ENCODE data around the gene KIF26A.

KIF26A gene

DNA sequence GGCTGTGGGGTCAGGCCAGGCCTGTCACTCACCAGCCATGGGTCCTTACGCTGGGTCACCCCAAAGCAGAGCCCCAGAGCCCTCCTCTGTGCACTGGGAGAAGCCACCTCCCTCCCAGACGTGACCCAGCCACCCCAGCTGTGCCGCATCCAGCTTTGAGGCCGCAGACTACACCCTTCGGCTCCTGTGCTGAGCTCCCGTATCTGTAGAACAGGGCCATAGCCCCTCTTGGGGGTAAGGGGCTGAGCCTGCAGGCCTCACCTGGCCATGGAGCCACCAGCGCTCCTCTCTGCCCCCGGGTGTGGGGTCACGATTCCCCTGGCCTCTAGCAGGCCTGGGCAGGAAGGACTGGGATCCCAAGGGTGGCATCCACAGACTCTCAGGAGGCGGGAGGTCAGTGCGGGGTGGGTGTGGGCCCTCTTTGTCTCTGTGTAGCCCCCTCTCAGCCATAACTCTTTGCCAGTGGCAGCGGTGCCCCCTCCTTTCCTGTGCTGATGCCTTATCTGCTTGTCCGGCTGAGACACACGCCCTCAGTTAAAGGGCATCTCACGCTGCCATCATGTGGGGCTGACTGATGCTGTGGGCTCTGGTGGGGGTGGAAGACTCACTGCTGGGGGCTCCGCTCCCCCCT lies 36.6 kb upstream of the KIF26A start:
- DNase-seq: no peak

DNA sequence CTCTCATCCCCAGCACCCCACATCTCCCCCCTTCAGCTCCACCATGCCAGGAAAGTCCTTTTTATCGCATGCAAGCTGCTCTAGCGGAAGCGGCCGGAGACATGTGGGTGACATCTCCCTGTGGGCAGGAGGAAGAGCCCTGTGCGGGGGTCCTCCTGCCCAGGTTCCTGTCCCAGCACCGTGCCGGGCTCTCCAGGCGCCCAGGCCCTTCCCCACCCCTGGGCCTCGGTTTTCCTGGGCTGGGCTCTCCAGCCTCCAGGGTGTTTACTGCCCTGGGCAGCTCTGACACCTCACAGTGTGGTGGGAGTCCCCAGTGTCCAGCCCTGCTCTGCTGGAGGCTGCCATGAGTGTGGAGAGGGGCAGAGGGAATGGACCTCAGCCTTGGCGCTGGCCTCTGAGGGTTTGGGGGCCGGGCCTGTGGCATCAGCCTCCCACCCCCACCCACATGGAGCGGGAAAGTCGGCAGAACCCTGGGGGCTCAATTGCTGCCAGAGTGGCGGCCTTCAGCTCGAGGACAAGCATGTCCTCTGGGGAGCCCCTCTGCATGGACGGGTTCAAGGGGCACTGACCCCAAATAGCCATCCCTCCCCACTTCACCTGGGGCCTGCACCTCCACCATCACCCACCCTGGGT lies 36.0 kb upstream of the KIF26A start:
- no peak for DNase-seq

DNA sequence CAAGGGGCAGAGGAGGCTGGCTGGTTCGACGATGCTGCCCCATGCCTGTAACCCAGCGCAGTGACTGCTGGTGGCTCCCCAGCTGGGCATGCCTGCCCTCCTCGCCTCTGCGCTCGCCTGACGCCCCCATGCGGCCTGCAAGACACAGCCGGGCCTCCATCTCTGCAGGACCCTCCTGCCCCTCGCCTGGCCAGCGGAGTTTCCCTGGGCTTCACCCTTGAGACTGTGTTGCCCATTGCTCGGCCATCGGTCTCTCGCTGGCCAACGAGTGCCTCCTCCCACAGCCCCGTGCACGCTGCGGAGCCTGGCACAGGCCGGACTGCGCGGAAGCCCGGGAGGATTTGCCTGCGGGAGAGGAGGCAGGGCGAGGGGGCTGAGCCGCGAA lies 35.3 kb upstream of the KIF26A start:
- no peak for DNase-seq

DNA sequence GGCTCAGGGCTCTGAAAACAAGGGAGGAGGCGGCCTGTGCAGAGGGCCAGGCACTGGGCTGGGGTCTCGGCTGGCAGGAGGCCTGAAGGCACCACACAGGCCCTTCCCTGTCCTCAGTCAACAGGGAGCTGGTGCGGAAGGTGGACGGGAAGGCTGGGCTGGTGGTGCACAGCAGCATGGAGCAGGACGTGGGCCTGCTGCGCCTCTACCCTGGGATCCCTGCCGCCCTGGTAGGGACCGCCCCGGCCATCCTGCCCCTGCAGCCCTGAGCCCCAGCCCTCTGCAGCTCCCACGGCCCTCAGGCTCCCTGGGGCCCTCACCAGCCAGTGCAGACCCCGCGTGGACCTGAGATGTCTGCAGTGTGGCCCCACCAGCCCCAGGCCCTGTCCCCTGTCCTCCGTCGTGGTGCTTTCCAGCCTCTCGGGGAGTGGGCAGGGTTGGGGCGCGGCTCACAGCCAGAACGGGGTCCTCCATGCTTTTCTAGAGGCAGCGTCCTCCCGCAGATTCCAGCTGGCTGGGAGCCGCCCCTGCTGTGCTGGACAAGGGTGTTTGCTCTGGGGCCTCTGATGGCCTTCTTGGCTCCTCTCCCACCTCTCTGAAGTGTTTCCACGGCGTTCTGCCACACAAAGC lies 34.8 kb upstream of the KIF26A start:
- DNase-seq: no peak

DNA sequence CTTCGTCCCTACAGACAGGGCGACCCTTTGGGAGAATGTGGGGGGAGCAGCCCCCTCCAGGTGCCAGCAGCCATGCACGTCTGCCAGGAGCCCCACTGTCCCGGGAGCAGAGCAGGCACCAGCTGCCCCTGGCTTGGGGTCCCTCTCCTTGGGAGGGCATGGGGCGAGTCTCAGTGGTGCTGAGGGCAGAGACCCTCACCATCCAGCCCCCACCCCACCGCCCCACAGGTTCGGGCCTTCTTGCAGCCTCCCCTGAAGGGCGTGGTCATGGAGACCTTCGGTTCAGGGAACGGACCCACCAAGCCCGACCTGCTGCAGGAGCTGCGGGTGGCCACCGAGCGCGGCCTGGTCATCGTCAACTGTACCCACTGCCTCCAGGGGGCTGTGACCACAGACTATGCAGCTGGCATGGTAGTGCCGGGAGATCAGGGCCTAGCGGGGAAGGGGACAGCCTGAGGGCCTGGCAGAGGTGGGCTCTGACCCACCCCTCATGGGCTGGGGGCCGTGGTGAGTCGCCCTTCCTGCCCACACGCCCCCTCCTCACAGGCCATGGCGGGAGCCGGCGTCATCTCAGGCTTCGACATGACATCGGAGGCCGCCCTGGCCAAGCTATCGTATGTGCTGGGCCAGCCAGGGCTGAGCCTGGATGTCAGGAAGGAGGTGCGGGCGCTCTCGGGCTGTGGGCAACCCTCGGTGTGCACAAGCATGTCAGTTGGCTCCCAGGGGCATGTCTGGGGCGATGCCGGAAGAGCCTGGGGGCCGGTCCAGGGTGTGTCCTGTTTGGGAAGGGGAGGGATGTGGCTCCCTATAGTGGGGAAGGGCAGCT lies 34.1 kb upstream of the KIF26A start:
- no peak for DNase-seq

DNA sequence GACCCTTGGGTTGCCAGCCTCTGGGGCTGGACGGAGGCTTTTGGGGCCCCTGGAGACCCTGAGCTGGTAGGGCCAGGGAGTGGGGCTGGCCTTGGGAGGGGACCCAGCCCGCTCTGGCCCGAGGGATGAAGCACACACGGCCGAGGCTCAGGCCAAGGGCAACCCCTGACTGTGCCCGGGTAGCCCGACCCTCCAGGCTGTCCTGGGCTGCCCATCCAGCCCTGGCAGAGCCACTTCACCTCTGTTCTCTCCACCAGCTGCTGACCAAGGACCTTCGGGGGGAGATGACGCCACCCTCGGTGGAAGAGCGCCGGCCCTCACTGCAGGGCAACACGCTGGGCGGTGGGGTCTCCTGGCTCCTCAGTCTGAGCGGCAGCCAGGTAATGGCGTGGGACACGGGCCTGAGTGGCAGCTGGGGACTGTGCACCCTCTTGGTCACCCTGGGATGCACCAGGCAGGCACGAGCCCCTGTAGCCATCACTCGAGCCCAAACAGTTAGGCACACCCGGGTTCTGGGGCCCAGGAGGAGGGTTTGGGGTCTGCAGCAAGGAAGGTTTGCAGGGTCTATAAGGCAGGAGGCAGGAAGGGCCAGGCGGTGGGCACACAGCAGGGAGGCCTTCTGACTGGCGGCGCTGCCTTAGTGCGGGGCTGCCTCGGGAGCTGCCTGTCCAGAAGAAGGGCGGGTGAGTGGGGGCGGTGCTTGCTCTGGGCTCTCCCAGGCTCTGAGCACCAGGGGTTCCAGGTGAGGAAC lies 33.1 kb upstream of the KIF26A start:
- DNase-seq: no peak

DNA sequence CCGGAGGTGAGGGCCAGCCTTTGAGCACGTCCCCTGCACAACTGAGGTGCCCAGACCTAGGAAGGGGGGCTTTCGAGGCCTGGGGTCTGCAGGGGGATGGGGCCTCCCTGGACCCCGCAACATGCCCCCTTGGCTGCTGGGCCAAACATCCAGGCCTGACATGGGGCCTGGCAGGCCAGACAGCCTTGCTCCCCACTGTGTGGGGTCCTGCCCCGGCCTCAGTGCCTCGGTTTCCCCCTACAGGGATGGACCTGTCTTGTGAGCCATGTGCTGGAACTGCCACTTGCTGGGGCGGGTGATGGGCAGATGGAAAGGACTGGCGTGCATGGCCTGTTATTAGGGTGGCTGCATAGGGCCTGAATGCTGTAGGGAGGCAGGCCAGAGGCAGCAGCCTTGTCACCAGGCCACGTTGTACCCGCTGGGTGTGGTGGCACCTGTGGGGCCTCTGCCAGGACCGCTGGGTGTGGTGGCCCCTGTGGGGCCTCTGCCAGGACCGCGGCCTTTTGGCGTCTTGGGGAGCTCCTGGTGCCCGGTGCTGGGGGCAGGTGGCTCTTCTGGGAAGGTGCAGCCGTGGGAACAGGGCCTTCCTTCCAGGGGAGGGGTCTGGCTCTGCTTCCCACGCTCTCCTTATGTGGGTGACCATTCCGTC lies 32.4 kb upstream of the KIF26A start:
- no peak for DNase-seq

DNA sequence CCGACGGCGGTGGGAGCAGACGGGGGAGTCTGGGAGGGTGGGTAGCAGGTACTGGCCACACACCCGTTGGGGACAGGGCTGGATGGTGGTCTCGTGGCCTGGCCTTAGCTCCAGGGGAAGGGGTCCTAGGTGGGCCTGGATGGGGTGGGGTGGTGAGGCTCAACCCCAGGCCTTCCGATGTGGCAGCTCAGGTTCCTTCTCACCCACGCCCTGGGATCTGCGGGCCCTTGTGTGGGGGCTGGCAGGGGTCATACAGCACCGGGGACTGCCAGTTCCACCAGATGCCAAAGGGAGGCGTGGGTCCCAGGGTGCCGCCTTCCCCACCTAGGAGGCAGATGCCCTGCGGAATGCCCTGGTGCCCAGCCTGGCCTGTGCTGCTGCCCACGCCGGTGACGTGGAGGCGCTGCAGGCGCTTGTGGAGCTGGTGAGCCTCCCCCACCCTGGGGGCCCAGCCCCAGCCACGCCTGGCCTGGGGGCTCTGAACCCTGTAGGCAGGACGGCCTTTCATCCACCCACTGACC lies 31.9 kb upstream of the KIF26A start:
- DNase-seq: no peak

DNA sequence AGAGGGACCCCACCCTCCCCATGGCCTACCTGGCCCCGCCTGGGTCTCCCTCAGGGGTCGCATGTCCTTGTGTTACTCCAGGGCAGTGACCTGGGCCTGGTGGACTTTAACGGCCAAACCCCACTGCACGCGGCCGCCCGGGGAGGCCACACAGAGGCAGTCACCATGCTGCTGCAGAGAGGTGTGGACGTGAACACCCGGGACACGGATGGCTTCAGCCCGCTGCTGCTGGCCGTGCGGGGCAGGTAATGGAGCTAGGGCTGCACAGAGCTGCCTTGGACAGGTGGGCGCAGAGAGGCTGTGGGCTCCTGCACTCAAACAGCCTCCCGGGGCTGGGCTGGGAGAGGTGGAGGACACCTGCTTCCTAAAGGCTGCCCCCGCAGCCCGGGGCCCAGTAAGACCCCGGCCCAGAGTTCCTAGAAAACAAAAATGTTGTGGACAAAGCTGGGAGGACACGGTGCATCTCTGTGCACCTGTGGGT lies 31.2 kb upstream of the KIF26A start:
- DNase-seq: no peak

DNA sequence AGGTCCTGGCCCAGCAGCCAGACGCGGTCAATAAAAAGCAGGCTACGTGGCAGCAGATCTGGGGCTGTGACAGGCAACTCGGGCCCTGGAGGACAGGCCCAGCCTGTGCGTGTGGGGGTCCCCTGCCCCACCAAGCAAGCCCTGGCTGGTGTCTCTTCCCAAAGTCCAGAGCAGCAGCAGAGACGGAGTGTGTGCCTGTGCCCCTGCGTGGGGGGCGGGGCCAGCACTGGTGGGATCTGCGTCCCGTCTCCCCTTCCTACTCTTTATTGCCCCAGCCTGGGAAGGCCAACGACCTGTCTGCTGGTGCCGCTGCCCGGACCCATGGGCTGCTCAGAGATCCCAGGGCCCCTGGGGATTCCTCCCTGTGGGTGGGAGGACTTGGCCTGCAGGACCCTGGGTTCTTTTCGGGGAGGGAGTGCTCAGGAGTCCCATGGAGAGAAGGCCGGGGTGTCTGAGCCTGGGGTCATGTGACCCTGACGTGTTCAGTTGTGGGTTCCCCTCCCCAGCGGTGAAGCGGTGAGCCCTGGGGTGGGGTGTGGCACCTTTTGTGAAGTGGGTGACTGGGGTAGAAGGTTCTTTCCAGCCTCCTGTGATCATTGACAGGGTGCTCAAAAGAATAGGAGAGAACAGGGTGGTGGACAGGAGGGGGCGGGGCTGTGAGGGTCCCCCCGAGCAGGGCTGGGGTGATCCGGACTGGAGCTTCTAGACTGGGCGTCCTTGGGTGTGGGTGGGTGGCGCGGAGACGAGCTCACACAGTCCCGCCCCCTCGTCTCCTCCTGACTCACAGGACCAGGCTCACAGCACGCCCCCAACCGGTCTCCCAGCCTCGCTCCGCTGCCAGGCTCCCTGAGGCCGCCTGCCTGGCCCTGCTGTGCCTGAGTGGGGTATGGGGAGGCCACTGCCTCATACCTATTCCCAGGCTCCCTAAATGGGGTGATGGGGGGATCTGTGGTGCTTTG lies 30.5 kb upstream of the KIF26A start:
- DNase-seq: no peak

DNA sequence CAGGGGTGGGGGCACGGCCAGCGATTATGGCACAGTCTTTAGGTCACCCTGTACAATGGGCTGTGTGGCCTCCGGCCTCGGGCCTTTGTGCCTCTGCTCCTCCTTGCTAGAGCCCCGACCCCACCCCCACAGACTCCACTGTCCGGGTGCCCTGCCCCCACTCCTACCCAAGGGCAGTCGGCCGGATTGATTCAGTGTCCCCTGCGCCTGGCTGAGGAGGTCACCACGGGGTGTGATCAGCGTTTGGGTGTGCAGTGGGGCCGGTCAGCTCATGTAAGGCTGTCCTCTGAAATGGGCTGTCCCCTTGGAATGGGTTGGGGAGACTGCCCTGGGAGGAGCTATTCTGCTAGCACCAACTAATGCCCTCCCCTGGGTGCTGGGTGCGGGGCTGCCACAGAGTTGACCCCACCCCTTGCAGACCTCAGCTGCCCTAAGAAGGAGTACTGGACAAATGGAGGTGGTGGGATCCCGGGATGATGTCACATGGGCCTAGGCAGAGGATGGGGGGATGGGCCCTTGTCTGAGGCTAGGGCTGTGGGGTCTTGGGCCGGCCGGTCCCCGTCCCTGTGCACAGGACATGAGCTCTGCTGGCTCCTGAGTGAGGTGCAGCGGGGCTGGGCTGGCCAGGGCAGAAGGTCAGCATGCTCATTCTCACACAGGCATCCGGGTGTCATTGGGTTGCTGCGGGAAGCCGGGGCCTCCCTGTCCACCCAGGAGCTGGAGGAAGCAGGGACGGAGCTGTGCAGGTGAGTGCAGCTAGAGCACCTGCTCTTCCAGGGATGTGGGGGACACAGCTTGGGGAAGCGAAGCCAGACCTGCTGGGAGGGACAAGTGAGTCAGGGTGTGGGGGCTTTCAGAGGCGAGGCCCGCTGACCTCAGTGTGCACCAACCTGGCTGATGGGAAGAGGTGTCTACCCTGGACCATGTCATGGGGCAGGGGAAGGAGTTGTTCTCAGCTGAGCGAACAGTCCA lies 29.5 kb upstream of the KIF26A start:
- DNase-seq: no peak

DNA sequence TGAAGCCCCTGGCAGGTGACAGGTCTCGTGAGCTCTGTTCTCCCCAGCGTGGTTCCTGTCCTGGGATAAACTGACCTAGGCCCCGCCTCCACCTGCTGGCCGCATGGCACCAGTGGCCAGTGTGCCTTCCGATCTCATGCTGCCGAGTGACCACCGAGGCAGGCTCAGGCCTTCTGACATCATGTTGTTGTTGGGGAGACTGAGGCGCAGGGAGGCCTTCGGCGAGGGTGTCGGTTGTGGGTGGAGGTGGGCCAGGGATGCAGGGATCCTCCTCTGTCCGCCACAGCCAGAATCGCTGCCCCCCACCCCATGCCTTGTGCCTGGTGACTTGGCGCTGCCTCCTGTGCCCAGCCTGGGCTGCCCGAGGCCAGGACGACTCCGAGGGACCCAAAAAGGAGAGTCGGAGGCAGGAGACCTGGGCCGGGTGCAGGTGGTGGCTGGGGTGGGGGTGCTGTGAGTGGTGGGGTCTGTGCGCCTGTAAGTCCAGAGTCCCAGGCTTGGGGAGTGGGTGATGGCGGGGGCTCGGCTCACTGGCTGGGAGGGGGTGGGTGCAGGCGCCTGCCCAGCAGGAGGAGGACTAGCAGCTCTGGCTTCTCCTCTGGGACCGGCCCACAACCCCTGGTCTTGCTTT lies 28.5 kb upstream of the KIF26A start:
- no peak for DNase-seq

DNA sequence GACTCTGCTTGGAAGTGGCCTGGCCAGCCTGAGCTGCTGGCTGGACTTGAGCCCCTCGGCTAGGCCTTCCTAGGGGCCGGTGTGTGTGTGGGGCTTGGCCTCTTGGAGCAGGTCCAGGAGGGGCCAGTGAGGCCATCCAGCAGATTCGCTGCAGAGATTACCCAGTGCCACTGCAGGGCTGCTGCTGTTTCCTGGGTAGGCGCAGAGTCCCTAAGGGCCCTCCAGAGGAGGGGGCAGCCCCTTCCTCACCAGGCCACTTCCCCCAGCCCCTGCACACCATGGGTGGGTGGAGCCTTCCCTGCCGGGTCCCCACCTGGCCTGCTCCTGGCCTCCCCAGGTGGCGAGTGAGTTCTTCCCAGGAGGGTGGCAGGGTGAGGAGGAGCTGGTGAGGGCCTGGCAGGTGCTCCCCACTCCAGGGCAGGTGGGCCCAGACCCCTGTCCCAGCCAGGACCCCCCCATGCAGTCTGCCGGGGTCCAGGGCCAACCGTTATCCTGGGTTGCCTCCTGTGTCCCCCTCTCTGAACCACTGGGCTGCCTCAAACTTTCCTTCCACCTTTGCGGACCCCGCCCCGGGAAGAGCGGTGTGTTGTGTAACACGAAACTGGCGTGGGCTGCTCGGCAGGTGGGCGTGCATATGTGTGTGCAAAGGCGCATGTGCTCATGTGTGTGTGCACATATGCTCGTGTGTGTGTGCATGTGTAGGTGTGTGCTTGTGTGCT lies 27.7 kb upstream of the KIF26A start:
- no peak for DNase-seq

DNA sequence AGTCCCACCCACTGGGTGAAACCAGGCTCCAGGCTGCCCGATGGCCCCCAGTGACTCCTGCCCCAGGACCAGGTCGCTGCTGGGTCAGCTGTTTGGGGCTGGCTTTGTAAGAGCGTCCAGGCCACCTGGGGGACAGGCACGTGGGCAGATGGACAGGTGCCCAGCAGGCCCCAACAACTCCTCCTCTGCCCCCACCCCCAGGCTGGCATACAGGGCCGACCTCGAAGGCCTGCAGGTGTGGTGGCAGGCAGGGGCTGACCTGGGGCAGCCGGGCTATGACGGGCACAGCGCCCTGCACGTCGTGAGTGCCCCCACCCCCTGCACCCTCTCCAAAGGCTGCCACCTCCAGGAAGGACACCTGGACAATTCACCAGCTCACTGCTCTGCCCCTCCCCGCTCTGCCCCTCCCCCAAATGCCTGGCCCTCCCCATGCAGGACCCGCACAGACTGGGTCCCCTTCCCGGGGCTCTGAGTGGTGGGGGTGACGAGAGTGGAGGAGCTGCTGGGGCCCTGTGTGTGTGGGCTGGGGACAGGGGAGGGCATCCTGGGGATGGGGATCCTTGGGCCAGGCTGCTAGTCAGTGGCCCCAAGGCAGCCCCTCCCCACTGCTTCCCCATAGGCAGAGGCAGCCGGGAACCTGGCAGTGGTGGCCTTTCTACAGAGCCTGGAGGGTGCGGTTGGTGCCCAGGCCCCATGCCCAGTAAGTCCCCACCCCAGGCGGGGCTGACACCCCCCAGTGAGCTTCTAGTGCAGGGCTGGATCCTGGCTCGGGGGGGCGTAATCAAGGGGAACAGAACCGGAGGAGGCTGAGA lies 26.9 kb upstream of the KIF26A start:
- no peak for DNase-seq

DNA sequence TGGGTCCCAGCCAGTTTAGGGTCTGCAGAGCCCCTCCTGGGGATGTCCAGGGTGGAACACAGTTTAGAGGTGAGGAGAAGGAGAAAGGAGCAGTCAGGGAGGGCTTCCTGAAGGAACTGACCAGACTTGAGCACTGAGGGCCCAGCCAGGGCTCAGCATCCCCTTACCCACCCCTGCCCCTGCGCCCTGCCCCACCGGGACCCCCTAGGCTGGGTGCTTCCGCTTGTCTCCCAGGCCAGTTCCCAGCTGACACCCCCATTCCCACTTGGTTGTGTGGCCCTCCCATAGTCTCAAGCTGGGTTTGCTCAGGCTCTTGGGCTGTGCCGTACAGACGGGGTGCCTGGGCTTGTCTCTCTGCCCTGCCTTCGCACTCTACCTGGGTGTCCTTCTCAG lies 26.3 kb upstream of the KIF26A start:
- no peak for DNase-seq

DNA sequence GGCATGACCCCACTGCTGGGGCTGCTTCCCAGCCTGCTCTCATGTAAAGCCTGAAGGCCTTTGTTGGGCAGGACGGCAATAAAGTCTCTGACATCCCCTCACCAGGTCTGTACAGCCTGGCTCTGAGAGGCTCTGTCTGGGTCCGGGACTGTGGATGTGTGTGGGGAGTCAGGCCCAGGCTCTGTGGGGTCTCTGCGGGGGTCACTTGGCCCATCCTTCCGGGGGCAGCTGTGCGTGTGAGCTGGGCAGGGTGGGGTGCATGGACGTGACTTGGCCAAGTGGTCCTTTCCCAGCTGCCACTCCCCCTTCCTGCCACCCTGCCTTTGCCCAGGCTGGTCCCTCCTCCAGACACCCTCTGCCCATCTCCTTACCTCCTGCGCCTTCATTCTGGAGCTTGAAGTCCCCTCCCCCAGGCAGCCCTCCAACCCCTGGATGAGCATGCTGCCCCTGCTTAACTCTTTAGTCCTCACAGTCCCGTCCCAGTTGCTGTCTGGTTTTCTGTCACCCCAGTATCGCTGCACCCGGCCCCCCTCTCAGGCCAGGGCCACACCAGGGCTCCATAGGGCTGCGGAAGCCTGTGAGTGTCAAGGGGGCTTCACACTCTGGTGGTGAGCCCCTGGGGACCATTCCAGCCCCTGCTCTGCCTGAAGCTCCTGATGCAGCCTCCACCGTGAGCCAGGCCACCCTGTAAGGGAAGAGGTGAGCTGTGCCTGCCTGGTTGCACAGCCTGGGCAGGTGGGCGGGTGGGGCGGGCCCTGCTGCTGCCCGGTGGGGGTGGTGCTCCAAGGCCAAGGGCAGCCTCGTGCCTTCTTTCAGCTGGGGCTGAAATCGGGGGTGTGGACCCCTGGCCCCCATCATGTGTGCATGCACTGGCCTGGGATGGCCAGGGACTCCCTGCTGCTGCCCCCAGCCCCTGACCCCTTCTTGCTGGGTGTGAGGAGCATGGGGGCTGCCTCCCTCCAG lies 25.5 kb upstream of the KIF26A start:
- DNase-seq: no peak
